HG02970 (cell line): ENCODE data around the gene TIGAR.

Experiments used
- ATAC-seq: cut with Tn5 transposase; IDR thresholded peaks from one replicate; pipeline ENCODE4 v1.9.1; 2021; ENCODE audit warnings: mild to moderate bottlenecking, moderate library complexity, moderate number of reproducible peaks; ENCODE audit not compliant: unreplicated experiment, low FRiP score

TIGAR gene

DNA sequence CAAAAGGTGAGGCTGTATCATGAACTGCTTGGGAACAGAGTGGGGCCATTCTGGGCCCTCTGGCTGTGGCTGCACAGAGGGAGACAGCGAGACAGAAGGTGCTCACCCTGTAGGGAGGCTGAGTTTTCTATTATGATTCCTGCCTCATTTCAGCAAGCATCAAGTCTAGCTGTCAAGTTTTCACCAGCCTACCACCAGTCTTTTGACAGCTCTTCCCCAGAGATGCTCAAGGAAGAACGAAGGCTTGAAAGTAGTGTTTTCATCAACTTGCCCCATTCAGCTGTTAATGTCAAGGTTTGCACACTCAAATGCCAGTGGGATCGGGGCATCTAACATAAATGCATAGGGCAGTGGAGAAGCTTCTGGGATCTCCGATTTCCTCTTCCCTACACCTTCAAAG lies 48.5 kb downstream of the TIGAR start:
- no peak for ATAC-seq

DNA sequence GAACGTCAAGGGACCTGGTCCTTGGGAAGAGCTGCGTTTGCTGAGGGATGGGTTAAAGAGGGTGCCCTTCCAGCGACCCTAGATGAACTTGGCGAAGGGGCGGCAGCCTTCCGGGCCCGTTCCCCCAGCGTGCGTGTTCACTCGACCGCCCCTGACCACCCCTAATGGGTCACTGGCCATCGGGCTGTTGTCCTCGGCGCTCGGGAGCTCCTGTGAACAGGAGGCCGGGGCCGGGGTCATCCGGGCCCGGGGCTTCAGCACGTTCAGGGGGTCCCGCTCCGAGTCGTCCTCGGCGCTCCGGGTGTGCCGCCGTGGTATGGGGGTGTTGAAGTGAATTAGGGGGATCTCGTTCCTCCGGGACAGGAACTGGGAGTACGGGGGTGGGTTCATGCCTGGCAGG lies 49.3 kb downstream of the TIGAR start:
- ATAC-seq: no peak

DNA sequence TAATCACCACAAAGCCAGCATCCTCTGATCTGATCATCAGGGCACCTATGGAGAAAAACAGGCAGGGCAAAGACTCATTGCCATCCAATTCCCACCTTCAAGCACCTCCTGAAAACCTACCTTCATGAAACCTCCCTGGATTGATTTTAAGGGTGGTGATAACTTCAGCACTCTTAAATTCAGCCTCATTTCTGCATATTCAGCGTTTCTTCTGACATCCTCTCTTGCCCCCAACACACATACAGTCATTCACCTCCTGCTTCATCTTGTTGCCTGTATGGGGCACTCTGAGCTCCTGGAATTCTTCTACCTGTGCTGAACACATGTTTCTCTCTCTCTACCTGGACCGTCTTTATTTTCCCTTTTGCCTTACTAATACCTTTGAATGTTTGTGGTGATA lies 51.6 kb downstream of the TIGAR start:
- no peak for ATAC-seq

DNA sequence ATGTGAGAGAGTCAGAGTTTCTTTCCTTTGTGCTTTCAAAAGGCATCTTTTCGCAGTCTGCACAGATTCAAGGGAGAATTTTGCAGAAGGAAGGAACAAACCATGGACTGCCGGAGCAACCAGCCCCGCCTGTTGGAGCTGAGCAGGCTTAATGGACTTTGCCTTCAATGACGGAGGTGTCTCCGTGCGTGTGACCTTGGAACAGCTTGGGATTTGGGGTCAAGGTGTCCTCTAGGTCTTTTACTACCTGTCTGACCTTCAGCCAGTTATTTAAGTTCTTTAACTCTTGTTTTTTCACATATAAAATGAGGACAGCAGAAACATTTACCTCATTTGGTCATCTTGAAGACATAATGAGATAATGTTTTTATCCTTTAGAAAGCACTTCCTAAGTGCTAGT lies 54.4 kb downstream of the TIGAR start:
- ATAC-seq: no peak

DNA sequence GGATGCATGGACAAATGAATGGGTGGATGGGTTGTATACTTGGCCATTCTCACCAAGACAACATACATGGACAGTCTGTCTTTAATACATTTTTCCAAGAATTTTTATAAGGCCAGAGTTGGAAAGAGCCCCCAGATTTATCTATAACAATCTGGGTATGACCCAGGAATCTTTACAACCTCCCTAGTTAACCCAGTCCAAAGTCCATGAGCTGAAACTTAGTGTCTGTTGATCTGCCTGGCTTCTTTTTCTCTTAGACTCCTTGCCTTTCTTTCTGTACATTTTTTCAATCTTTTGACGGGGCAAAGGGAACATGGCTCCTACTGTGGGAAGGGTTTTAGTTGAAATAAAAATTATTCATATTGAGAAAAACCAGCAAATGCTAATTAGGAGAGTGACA lies 57.8 kb downstream of the TIGAR start:
- ATAC-seq: no peak

DNA sequence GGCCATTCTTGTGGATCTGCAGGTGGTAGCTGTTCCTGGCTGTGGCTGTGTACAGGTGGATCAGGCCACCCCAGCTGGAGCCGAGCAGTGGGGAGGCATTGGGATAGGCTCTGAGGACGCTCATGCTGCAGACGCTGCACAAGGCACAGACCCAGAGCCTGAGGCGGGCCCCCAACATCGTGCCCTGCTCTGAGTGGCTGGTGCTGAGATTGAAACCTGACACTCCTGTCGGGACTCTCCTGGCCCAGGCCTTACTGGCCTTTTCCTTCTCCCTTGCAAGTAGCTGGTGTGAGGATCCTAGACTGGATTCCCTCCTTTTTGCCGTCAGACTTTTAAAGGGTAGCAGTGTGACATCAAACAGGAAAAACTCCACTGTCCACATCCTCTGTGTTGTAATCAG lies 58.4 kb downstream of the TIGAR start, which contains the start of gene FGF23:
Gene FGF23, minus strand, starts transcription at position 308 of the 400 bp plus-strand sequence. Its CDS starts 130 bp downstream, at position 178.
- no peak for ATAC-seq

DNA sequence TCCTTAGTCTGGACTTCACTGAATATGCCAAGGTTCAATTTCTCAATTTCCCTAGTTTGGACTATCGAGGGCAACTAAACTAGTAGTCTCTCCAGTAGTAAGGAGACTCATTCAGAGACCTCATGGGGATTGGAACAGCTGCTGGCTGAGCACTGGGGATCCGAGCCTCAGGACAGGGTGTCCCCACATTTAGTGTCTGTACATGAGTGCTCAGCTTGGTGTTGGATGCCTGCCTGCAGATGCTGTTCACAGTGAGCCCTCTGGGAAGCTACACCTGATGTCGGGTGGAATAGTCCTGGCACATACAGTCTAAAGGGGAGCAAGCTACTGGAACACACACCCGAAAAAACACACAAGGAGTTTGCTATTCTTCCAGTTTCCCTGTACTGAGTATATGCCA lies 59.3 kb downstream of the TIGAR start:
- no peak for ATAC-seq

DNA sequence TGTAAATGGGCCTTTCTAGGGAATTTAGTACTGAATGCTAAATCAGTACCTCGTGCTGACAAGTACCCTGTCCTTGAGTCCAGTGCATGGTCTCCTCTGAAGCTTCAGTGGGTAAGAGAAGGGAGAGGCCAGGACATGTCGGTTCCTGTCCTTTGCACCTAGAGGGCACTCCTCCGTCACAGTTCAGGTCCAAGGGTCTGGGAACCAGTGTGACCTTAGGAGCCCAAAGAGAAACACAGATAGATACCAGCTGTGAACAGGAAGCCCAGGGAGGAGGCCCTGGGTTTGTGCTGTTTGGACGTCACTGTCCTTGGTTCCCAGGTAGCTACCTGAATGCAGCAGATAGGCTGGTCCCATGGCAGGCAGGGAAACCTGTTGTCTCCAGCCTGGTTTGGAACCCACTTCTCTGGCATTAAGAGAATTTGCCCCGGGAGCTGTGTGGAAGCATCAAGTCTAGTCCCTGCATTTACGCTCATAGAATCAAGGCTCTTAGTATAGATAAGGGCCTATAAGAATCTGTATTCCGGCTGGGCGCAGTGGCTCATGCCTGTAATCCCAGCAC lies 62.4 kb downstream of the TIGAR start:
- ATAC-seq: no peak

DNA sequence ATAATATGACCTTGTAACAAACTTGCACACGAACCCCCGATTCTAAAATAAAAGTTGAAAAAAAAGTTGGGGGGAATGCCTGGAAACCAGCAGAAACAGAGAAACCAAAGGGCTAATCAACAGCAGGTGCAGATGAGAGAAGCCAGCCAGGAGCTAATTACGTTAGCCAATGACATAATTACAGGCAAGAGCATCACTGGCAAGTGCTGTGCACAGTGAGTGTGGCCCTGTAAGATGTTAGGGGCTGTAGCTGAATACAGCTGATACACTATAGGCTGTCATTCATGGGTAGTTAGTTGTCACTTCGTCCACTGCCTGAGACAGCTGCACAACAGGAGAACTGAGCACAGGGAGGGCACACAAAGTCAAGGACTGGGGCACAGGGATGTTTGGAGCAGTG lies 65.8 kb downstream of the TIGAR start:
- ATAC-seq: no peak

DNA sequence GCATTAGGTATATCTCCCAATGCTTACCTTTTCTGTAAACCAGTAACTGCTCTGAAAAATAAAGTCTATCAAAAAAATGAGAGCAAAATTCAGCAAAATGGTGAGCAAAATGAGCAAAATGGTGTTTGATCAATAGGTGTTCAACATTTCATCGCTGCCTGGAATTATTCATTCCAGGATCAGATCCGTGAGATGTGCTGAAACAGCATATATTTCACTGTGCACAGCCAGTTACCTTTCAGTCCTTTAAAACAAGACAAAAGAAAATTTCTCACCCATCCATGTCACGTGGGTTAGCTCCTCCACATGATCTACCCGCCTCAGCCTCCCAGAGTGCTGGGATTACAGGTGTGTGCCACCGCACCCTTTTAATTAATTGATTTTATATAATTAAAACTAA lies 66.6 kb downstream of the TIGAR start:
- no peak for ATAC-seq

DNA sequence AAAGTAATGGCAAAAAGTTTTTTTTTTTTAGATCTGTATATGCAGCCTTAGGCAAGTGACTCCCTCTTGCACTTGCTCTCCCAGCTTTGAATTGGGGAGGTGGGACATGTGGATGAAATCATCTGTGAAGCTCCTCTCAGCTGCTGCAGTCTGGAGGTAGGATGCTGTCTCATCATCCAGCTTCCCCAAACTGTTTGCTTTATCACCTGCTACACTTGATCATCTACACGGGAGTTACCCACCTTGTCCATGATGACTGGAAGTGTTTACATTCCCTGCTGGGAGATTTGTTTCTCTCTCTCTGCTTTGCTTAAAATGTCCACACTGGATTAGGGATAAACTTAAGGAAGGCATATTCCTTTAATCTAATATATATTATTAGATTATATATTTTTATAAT lies 67.0 kb downstream of the TIGAR start:
- ATAC-seq: no peak

DNA sequence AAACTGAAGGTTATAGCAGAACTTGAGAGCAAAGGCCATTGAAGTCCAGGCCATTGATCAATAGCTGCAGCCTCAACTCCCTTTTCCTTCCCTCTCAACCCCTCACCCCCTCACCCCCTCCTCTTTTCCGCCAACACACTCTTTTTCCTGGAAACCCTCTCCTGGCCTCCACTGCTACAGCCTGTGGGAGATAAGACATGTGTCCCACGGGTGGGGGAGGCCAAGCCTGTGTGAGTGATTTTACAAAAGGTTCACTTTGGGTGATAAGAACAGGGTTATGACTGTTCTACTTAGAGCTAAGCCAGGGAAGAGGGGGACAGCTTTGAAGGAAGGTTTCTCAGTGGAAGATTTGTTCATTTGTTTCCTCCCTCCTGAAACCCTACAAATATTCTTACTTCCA lies 67.6 kb downstream of the TIGAR start:
- ATAC-seq: no peak

DNA sequence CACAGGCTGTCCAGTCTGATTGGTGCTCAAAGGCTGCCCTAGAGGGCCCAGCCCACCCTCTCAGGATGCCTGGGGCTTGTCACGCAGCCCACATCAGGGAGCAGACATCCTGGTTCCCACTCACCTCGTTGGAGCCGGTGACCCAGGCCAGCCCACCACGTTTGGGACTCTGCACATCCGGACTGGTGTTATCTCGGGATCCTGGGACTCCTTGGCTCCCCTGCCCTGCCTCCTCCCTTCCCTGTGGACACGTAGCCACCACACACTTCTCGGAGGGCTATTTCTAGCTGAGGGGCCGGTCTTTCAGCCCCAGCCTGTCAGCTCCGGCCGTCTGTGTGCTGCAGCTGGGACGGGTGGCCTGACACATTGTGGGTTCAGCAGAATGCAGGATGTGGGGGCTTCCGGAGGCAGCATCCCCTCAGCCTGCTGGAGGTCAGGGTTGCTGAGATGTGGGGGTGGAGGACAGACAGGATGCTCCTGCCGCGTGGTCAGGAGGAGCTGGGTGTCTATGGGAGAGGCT lies 71.3 kb downstream of the TIGAR start:
- ATAC-seq: no peak

DNA sequence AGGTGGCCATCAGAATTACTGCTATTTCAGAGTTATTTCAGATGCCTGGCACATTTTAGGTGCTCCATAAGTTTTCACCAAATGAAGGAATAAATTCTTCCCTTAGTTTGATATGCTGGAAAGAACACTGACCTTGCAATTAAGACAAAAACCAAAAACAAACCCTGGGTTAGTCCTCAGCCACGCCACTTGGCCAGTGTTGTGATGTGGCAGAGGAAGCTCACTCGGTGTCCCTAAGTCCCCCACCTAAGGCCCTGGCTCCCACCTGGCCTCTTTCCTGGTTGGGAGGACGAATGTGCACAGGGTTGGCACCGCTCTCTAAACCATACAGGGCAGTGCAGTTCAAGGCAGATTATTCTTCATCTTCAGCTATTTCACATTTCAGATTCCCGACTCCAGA lies 72.2 kb downstream of the TIGAR start:
- no peak for ATAC-seq

DNA sequence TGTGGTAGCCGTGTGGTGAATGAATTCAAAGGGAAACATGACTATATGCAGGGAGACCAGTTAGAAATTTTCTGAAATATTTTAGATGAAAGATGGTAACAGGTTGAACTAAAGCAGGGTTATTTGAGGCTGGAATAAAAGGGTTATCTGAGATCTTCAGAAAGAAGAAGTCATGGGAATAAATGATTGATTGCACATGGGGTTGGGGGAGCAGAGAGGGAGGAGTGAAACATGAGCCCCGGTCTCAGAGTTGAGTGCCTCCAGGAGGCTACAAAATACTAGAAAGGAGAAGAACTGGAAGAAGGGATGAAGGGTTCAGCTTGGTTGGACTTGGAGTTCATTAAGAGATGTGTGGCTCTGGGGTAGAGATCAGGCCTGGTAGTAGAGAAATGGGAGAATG lies 74.8 kb downstream of the TIGAR start:
- ATAC-seq: no peak

DNA sequence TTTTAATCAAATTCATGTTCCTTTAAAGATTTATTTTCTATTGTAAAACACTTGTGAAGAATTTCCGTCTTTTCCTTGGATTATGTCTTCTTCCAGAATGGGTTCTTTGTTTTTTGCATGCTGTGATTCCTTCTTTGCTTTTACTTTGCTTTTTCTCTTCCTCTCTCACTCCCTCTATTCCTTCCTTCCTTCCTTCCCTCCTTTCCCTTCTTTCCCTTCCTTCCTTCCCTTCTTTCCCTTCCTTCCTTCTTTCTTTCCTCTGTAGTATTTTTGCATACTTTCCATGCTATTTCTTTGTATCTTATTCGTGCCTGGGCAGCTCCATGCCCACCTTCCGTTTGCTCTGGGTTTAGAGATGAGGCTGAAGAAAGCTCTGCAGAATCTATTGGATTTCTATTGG lies 80.1 kb downstream of the TIGAR start:
- ATAC-seq: no peak

DNA sequence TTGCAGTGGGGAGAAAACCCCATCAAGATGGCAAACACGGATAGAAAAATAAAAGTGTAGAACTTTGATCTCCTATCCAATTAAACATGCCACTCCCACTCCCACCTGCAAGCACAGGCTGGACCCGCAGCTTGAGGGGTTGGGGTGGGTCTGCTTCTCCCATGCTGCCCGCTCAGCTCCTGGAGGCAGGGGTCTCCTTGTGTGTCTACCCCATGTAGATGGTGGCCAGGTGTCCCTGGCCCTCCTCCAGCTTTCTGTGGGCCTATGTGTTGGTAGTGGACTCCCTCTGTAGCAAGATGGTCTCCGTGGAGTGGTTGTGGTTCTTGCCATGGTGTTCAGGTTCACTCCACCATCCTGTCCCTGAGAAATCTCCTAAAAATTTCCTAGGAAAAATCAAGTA lies 82.0 kb downstream of the TIGAR start:
- ATAC-seq: no peak
